Inflammatory macrophage (primary cell): ENCODE results near the gene PIP5KL1.

Experiments used
- DNase-seq, 2 donors: peaks; one replicate each; pipeline ENCODE4 v3.0.0-alpha.2; 2020 to 2022

The PIP5KL1 gene

GRCh38 chr9:127968700-127969383, 38.3 kb upstream of the PIP5KL1 start:
- DNase-seq: peak; percentile 27 to 62

GRCh38 chr9:127968042-127968441, 37.5 kb upstream of the PIP5KL1 start:
- DNase-seq: peak in 1 of 2 donors; percentile 30

- peak in 1 of 2 donors; percentile 31 for DNase-seq
These were observed 36.7 kb upstream of the PIP5KL1 start for GRCh38 chr9:127967151-127967809.

- DNase-seq: no peak
These were observed 36.0 kb upstream of the PIP5KL1 start for GRCh38 chr9:127966416-127967150.

GRCh38 chr9:127965953-127966352, 35.4 kb upstream of the PIP5KL1 start:
- DNase-seq: no peak

- DNase-seq: no peak
These were observed 32.9 kb upstream of the PIP5KL1 start for GRCh38 chr9:127963359-127964064.

- DNase-seq: no peak
These were observed 32.4 kb upstream of the PIP5KL1 start for GRCh38 chr9:127963041-127963358.

GRCh38 chr9:127962278-127962677, 31.7 kb upstream of the PIP5KL1 start:
- DNase-seq: no peak

GRCh38 chr9:127961613-127962155, 31.1 kb upstream of the PIP5KL1 start:
- DNase-seq: peak; percentile 26 to 69

GRCh38 chr9:127961155-127961490, 30.5 kb upstream of the PIP5KL1 start:
- DNase-seq: no peak

- DNase-seq: no peak
These were observed 30.0 kb upstream of the PIP5KL1 start for GRCh38 chr9:127960410-127961154.

- no peak for DNase-seq
These were observed 29.3 kb upstream of the PIP5KL1 start for GRCh38 chr9:127959841-127960409.

- DNase-seq: no peak
These were observed 28.8 kb upstream of the PIP5KL1 start for GRCh38 chr9:127959398-127959797.

GRCh38 chr9:127958728-127959127, 28.2 kb upstream of the PIP5KL1 start:
- DNase-seq: no peak

GRCh38 chr9:127955294-127956015, 24.9 kb upstream of the PIP5KL1 start:
- DNase-seq: peak in 1 of 2 donors; percentile 14

- no peak for DNase-seq
These were observed 24.3 kb upstream of the PIP5KL1 start for GRCh38 chr9:127954831-127955293.

- DNase-seq: no peak
These were observed 23.4 kb upstream of the PIP5KL1 start for GRCh38 chr9:127953768-127954505.

GRCh38 chr9:127953154-127953553, 22.6 kb upstream of the PIP5KL1 start:
- DNase-seq: no peak

GRCh38 chr9:127950513-127951289, 20.1 kb upstream of the PIP5KL1 start:
- no peak for DNase-seq
